Measurements from ENCODE around the gene AMN1. TPM values are rescaled to one million over a fixed set of nuclear protein-coding genes. Genes with fewer than 3 reads are reported as not detected.

AMN1 gene
- total RNA-seq, 2 experiments from 2014 or later: 12.6 to 20.1 TPM

- no peak for DNase-seq (ENCODE audit: low spot score)
- no TSS peak for BruUV-seq (replicated peaks)
- Histone ChIP-seq H3K36me3 (ENCODE audit: insufficient read depth, low read length) (no peaks in the 10 kb centered on the region), H3K4me3 (ENCODE audit: low read depth, low read length, poor library complexity, severe bottlenecking) (no peak overlapping the region), H3K9me2 (ENCODE audit: insufficient read depth, low read length) (no peaks in the 10 kb centered on the region), H3K4me1 (ENCODE audit: insufficient read depth, low read length, poor library complexity, severe bottlenecking) (peaks cover 21% of the 10 kb centered on the region), H3K79me2 (ENCODE audit: insufficient read depth, low read depth, low read length) (no peaks in the 10 kb centered on the region), H4K20me1 (ENCODE audit: insufficient read depth, low read length) (no peaks in the 10 kb centered on the region), H3K4me2 (ENCODE audit: low read length) (no peak overlapping the region), H2AFZ (ENCODE audit: low read length) (no peak overlapping the region), H3K27ac (ENCODE audit: low read depth, low read length, poor library complexity, severe bottlenecking) (no peak overlapping the region), H3K9me3 (ENCODE audit: low read length) (no peaks in the 10 kb centered on the region)
- POLR2A ChIA-PET: interaction anchor here (0.6 to 0.8 kb wide), 2 partner anchors 223 to 650 kb away, joined by 3 to 4 read pairs; no protein-coding TSS in a partner anchor
- CTCF ChIA-PET (ENCODE audit: unreplicated experiment): no interaction called here
- intact Hi-C loops (cut with micrococcal nuclease; ENCODE audit: unreplicated experiment): no loop called here
- TF ChIP-seq EZH2phosphoT487 (IDR thresholded peaks at IDR 0.05; ENCODE audit: borderline replicate concordance, low read depth, low read length) (no peak), CTCF (conservative IDR thresholded peaks at IDR 0.05; ENCODE audit: low read length) (no peak)
Measured at GRCh38 chr12:31627456-31628054, 101.3 kb downstream of the AMN1 start.

GRCh38 chr12:31626270-31626995 is 102.4 kb downstream of the AMN1 start:
- Histone ChIP-seq H4K20me1 (ENCODE audit: insufficient read depth, low read length) (no peaks in the 10 kb centered on the region), H3K4me3 (ENCODE audit: low read depth, low read length, poor library complexity, severe bottlenecking) (no peak overlapping the region), H3K79me2 (ENCODE audit: insufficient read depth, low read depth, low read length) (no peaks in the 10 kb centered on the region), H3K4me2 (ENCODE audit: low read length) (no peak overlapping the region), H3K27ac (ENCODE audit: low read depth, low read length, poor library complexity, severe bottlenecking) (no peak overlapping the region), H3K36me3 (ENCODE audit: insufficient read depth, low read length) (no peaks in the 10 kb centered on the region), H3K9me3 (ENCODE audit: low read length) (no peaks in the 10 kb centered on the region), H3K4me1 (ENCODE audit: insufficient read depth, low read length, poor library complexity, severe bottlenecking) (peaks cover 16% of the 10 kb centered on the region), H3K9me2 (ENCODE audit: insufficient read depth, low read length) (no peaks in the 10 kb centered on the region), H2AFZ (ENCODE audit: low read length) (no peak overlapping the region)
- no peak for TF ChIP-seq EZH2phosphoT487 (IDR thresholded peaks at IDR 0.05; ENCODE audit: borderline replicate concordance, low read depth, low read length)
- no peak for TF ChIP-seq CTCF (conservative IDR thresholded peaks at IDR 0.05; ENCODE audit: low read length)
- ChIA-PET CTCF (ENCODE audit: unreplicated experiment) (no interaction called here), POLR2A (interaction anchor here (0.8 kb wide), 1 partner anchor 651 kb away, joined by 4 read pairs; no protein-coding TSS in a partner anchor)
- no TSS peak for BruUV-seq (replicated peaks)
- intact Hi-C loops (cut with micrococcal nuclease; ENCODE audit: unreplicated experiment): no loop called here
- DNase-seq (ENCODE audit: low spot score): no peak

GRCh38 chr12:31622038-31622437 is 106.8 kb downstream of the AMN1 start:
- CTCF ChIA-PET (ENCODE audit: unreplicated experiment): no interaction called here
- TF ChIP-seq CTCF (conservative IDR thresholded peaks at IDR 0.05; ENCODE audit: low read length) (no peak), EZH2phosphoT487 (IDR thresholded peaks at IDR 0.05; ENCODE audit: borderline replicate concordance, low read depth, low read length) (no peak)
- H3K36me3 ChIP-seq (ENCODE audit: insufficient read depth, low read length): no peaks in the 10 kb centered on the region

More at GRCh38 chr12:31622038-31622437, 106.8 kb downstream of the AMN1 start:
- Histone ChIP-seq H3K9me3 (ENCODE audit: low read length) (no peaks in the 10 kb centered on the region), H3K4me1 (ENCODE audit: insufficient read depth, low read length, poor library complexity, severe bottlenecking) (no peaks in the 10 kb centered on the region), H4K20me1 (ENCODE audit: insufficient read depth, low read length) (no peaks in the 10 kb centered on the region), H3K4me2 (ENCODE audit: low read length) (no peak overlapping the region), H2AFZ (ENCODE audit: low read length) (no peak overlapping the region), H3K79me2 (ENCODE audit: insufficient read depth, low read depth, low read length) (no peaks in the 10 kb centered on the region), H3K27ac (ENCODE audit: low read depth, low read length, poor library complexity, severe bottlenecking) (no peak overlapping the region), H3K4me3 (ENCODE audit: low read depth, low read length, poor library complexity, severe bottlenecking) (no peak overlapping the region), H3K9me2 (ENCODE audit: insufficient read depth, low read length) (no peaks in the 10 kb centered on the region)
- DNase-seq (ENCODE audit: low spot score): no peak
- BruUV-seq (replicated peaks): no TSS peak
- intact Hi-C loops (cut with micrococcal nuclease; ENCODE audit: unreplicated experiment): no loop called here
- POLR2A ChIA-PET: interaction anchor here (1.0 to 1.5 kb wide), 2 partner anchors 10 to 21 kb away, joined by 3 read pairs; no protein-coding TSS in a partner anchor
